Daoy (cell line): ENCODE data around the gene FAM219A. TPM values are rescaled to one million over a fixed set of nuclear protein-coding genes. Genes with fewer than 3 reads are reported as not detected.
A peak's percentile ranks its signal among the peaks of the same experiment; 100 is the strongest.
"Not testable (repeated sequence)": the region's sequence is repeated elsewhere in the genome, so short reads cannot be mapped to it uniquely, and the experiment has no call there.

Experiments
- DNase-seq: peaks from one replicate; pipeline ENCODE4 v3.0.0-alpha.2; 2015; ENCODE audit warnings: low read depth
- total RNA-seq: library from RNA; depleted of rRNA; stranded (reverse); fragments of >200 nt; shearing (Covaris generic); gene quantifications from 2 replicates; pipeline ENCODE4 v1.2.3, GENCODE V29; 2014

Gene FAM219A
- total RNA-seq, 1 experiment from 2014 or later, result 14.9 TPM

DNA sequence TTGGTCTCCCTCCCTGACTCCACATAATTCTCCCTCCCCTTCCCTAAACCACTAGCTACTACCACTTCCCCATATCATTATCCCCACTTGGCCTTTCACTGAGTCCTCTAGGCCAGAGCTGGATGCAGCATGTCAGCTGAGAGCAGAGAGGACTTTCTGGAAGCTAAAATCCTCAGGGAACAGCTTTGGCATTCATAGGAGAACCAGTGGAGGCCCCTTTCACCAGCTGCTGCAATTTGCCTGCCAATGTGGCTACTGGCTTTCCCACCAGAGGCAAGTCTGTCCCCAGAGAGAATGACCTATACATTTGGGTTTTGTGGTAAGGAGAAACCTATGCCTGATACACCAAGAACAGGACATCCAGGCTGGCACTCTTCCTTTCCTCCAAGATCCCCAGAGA is 14.4 kb downstream of the FAM219A start:
- DNase-seq, result no peak

- DNase-seq, result peak; percentile 55
Observed at GRCh38 chr9:34443533-34443932, 14.8 kb downstream of the FAM219A start.

GRCh38 chr9:34442770-34443169 is 15.6 kb downstream of the FAM219A start:
- no peak for DNase-seq

- DNase-seq, result no peak
Observed at GRCh38 chr9:34440017-34440416, 18.4 kb downstream of the FAM219A start.

DNA sequence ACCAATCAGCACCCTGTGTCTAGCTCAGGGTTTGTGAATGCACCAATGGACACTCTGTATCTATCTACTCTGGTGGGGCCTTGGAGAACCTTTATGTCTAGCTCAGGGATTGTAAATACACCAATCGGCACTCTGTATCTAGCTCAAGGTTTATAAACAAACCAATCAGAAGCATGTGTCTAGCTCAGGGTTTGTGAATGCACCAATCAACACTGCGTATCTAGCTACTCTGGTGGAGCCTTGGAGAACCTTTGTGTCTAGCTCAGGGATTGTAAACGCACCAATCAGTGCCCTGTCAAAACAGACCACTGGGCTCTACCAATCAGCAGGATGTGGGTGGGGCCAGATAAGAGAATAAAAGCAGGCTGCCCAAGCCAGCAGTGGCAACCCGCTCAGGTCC is 19.9 kb downstream of the FAM219A start:
- not testable (repeated sequence) for DNase-seq

- not testable (repeated sequence) for DNase-seq
Observed at GRCh38 chr9:34437926-34438307, 20.5 kb downstream of the FAM219A start.

DNA sequence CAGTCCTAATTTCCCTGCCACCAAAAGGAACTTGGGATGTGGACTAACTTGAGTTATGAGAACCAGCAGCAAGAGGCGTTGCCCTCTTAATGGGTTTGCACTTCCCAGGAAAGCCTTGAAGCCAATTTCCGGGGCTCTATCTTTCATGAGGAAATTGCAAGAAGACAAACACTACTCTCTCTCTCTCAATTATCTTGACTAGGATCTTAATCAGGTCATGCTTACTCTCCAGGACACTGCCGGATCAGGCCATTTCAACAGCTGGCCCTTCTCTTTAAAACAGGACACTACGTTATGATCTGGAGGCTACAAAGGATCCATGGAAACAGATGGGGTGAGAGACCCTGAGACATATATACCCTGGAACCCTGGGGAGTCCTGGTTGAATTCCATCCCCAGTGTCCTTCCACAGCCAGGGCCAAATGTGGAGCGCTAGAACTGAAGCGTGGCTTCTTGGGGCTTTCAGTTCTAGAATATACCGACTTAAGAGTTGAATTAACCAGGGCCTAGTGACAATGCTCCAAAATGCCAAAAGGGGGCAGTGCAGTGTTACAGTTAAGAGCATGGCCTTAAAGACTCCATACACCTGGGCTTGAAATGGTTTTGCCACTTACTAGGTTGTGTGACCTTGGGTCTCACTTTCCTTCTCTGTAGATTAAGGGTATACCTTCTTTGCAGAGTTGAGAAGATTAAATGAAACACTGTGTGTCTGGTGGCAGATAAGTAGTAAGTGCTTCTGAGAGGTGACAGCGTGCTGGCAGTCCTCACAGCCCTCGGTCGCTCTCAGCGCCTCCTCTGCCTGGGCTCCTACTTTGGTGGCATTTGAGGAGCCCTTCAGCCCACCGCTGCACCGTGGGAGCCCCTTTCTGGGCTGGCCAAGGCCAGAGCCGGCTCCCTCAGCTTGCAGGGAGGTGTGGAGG is 21.1 kb downstream of the FAM219A start:
- peak; percentile 76 for DNase-seq

GRCh38 chr9:34431667-34432066 is 26.7 kb downstream of the FAM219A start:
- no peak for DNase-seq

DNA sequence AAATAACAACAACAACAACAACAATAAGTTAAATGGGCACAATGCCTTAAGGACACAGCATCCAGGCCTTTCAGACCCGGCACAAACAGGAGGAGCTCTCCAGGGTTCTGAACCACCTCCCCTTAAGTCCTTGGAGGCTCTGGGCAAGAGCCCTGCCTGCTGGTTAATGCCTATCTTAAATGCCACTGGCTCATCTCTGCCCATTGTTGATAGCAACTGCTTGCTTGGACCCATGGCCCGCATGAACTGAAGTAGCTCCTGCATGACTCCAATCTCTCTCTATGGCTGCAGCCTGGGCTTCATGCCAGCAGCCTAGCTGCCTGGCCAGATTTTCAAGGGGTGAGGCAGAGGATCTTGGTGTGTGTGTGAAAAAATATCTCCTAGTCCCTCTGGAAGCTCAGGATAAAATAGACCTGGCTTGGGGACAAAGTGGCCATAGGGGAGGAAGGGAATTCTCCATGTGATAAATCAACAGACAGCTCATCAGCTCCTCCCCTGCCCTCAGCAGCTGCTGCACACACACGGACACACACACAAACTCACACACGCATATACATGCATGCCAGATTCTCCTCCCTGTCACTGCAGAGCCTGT is 27.4 kb downstream of the FAM219A start:
- DNase-seq, result peak; percentile 51

GRCh38 chr9:34428325-34428958 is 29.9 kb downstream of the FAM219A start:
- DNase-seq, result no peak

DNA sequence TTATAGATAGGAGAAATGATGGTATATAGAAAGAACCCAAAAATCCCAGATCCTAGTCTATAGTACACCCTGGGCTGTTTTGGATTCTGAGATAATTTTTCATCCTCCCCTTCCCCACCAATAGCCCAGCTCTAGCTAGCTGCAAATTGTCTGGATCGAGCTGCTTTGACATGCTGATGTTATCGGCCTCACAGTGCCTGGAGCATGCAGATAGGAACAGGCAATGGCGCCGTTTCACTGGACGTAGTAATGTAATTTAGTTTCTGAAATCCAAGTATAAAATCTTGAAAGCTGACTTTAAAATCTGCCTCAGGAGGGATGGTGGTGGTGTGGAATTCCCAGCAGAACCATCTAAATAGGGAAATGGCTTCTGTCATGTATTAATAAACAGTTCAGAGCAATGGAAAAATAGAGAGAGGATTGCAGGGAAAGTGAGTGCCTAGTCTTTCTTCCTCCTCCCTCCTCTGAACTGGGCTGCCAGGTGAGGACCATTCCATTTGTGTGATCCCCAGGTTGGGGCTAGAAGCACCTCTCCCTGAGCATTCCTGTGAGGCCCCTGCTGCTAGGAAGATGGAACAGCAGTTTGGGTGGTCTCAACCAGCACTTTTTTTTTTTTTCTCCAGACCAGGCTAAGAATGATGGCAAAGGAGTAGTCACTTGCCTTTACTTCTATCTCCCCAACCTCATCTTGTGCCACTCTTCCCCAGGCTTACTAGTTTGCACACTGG is 31.9 kb downstream of the FAM219A start:
- DNase-seq, result no peak

DNA sequence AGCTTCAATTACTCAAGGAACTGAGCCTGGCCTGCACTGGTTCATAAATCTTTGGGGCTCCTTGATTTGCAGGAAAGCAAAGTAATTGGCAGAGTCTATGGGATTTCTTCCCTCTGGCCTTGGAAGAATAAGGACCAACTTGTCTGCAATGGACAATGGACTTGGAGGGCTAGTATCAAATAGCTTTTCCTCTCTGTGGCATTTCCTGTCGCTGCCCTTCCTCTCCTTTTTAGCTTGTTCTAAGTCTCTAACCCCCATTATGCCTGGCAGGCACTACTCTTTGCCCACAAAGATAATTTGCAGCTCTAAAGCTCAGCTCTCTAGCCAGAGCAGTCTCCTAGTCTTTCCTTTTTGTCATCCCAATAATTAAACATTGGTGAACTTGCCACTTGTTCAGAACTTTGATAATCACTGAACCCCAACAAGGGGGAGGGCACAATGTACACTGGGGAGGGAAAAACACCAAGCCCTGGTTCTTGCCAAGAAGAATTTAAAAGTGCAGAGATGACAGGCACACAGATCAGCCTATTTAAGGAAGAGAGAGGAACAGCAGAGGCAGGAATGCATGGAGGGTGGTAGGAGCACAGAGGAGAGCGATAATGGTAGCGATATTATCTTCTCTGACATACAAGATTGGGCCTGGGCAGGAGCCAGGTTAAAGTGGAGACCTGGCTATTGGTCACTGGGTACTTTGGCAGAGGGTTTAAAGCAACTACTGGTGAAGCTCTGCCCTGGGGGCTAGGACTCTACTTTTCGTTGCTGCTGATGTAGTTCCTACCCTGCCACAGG is 38.5 kb downstream of the FAM219A start:
- DNase-seq, result no peak

DNA sequence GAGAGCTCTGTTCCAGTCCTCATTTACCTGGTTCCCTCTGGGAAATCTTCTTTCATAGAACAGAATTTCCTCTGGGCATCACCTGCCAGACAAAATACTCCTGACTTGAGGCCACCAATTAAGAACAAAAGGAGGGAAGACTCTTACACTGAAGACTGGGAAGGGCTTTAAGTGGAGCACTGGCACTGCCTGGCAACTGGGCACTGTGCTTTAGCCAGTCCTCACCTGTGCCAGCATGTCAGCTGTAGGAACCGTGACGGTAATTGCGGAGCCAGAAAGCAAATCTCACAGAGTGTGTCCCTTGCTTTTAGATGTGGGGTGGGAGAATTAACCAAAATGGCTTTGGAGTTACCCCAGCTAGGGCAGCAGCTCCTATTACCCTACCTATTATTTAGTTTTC is 40.6 kb downstream of the FAM219A start:
- DNase-seq, result no peak

GRCh38 chr9:34413231-34413852 is 45.0 kb downstream of the FAM219A start:
- peak; percentile 59 for DNase-seq

DNA sequence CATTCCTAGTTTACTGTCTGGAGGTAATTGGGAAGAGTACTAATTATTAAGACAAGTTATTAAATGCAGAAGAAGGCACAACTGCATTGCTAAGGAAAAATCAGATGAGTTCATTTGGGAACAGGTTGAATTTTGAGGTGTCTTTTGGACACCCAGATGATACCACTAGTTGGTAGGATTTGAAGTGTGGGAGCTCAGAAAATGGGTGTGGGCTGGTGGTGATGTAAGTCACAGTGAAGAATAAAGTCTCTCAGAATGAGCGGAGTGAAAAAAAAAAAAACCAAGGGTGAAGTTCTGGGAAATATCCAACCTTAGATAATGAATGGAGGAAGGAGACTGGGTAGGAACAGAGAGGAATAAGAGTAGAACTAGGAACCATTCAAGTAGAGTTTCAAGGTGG is 46.0 kb downstream of the FAM219A start:
- no peak for DNase-seq

DNA sequence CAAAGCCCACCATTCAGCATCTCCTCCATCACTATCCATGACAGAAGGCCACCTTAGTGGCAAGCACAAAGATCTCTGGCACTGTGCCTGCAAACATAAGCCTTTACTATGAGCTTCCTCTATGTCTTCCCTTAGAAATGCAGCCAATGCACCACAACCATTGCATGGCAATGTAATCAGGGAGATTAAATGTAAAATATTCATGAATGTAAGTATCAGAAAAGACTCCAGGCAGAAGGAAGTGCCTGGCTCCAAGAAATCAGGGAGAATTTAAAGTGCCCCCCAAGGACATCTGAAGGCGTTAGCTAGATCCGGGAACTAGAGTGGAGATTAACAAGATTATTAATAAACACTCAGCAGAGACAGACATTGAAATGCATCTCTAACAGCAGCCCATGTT is 49.2 kb downstream of the FAM219A start:
- no peak for DNase-seq

DNA sequence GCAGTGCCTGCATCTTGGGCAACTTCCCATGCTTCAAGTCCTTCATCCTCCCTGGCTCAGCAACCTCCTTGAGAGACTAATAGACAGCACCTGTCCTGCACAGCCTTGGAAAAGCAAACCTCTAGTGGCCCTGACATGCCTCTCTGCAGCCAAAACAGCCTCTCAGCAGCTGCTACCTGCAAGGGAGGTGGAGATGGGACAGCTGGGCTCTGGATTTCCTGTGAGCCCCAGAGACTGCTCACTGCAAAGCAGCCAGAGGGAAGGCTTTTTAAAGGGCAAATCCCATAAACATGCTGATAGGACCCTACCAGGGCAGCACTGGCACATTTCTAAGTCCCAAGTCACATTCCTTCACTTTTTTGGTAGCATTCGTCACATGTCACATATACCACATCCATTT is 50.2 kb downstream of the FAM219A start:
- no peak for DNase-seq

DNA sequence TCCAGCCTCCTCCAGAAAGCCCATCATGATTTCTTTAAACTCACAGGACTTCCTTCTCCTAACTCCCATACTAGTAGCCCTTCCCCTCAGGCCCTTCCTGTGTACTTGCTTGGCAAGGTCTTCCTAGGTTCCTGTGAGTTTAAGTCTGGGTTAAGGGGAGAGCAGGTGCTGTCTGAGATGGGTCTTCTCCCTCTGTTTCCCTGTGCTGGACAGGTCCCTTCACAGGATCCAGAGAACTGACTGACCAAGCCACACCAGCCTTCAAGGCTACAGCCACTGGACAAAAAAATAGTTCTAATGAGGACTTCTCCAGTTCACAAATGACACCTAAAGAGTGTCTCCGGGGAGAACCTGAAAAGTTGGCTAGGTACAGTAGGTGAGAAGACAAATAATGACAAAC is 52.2 kb downstream of the FAM219A start:
- no peak for DNase-seq

GRCh38 chr9:34405719-34406118 is 52.7 kb downstream of the FAM219A start:
- DNase-seq, result peak; percentile 38

DNA sequence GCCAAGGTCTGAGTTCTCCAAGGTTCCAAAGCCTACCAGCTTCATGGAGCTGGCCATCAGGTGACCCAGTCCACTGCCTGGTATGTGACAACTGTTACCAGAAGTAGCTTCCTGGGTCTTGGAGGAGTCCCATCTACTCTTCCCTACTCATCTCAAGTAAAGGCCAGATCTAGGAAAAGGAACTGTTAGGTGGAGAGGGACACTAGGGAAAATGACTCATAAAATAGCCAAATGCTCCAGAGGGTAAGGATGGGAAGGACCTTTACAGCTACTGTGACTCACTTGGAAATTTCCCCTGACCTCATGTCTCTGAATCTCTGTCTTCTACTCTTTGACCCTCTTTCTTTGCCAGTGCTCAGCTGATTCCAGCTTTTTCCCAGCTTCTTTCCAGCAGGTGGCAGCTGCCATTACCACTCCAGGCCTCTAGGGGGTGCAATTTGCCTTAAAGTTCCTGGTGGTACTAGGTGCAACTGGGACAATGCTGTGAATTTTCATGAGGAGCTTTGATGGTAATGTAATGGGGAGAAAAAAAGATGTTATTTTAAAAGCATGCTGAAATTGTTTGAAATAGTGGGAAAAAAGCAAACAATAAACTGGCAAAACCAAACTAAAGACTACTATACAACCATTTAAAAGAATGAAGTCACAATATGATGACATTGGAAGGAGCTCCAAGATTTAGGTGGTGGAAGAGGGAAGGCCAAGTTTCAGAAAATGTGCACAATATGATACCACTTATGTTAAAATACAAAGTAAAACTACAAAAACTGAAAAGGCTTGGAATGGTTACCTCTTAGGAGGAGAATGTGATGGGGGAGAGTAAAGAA is 54.6 kb downstream of the FAM219A start:
- peak; percentile 70 for DNase-seq
